Measurements from ENCODE around the gene SLITRK3.

SLITRK3 gene

GRCh38 chr3:165195241-165195639, 944 bp downstream of the SLITRK3 start:
- Histone ChIP-seq H3K27ac (ENCODE audit: low read depth, low read length, poor library complexity, severe bottlenecking) (no peak overlapping the region), H3K27me3 (ENCODE audit: insufficient read depth, low read length) (no peaks in the 10 kb centered on the region), H4K20me1 (ENCODE audit: insufficient read depth, low read length) (no peaks in the 10 kb centered on the region), H2AFZ (ENCODE audit: low read length) (no peak overlapping the region), H3K9me3 (ENCODE audit: low read length) (no peaks in the 10 kb centered on the region), H3K4me1 (ENCODE audit: insufficient read depth, low read length, severe bottlenecking) (no peaks in the 10 kb centered on the region), H3K4me2 (ENCODE audit: low read length) (no peak overlapping the region), H3K36me3 (ENCODE audit: insufficient read depth, low read length) (no peaks in the 10 kb centered on the region), H3F3A (ENCODE audit: insufficient read depth, low read length) (no peaks in the 10 kb centered on the region), H3K4me3 (ENCODE audit: low read depth, low read length, poor library complexity, severe bottlenecking) (no peak overlapping the region), H3K9ac (ENCODE audit: low read length) (no peak overlapping the region), H3K79me2 (ENCODE audit: insufficient read depth, low read length) (no peaks in the 10 kb centered on the region), H3K9me2 (ENCODE audit: low read depth, low read length) (no peaks in the 10 kb centered on the region)
- TF ChIP-seq CTCF (IDR thresholded peaks at IDR 0.05; ENCODE audit: low read length) (no peak), EZH2 (IDR thresholded peaks at IDR 0.05; ENCODE audit: borderline replicate concordance, low read length) (no peak)

GRCh38 chr3:165194511-165195240, 1.5 kb downstream of the SLITRK3 start:
- Histone ChIP-seq H2AFZ (ENCODE audit: low read length) (no peak overlapping the region), H3K9ac (ENCODE audit: low read length) (no peak overlapping the region), H3K79me2 (ENCODE audit: insufficient read depth, low read length) (no peaks in the 10 kb centered on the region), H3K27ac (ENCODE audit: low read depth, low read length, poor library complexity, severe bottlenecking) (no peak overlapping the region), H3K27me3 (ENCODE audit: insufficient read depth, low read length) (no peaks in the 10 kb centered on the region), H3F3A (ENCODE audit: insufficient read depth, low read length) (no peaks in the 10 kb centered on the region), H3K4me2 (ENCODE audit: low read length) (no peak overlapping the region), H3K4me1 (ENCODE audit: insufficient read depth, low read length, severe bottlenecking) (no peaks in the 10 kb centered on the region), H3K9me2 (ENCODE audit: low read depth, low read length) (no peaks in the 10 kb centered on the region), H3K9me3 (ENCODE audit: low read length) (no peaks in the 10 kb centered on the region), H3K36me3 (ENCODE audit: insufficient read depth, low read length) (no peaks in the 10 kb centered on the region), H3K4me3 (ENCODE audit: low read depth, low read length, poor library complexity, severe bottlenecking) (no peak overlapping the region), H4K20me1 (ENCODE audit: insufficient read depth, low read length) (no peaks in the 10 kb centered on the region)
- TF ChIP-seq CTCF (IDR thresholded peaks at IDR 0.05; ENCODE audit: low read length) (no peak), EZH2 (IDR thresholded peaks at IDR 0.05; ENCODE audit: borderline replicate concordance, low read length) (no peak)

- no peaks in the 10 kb centered on the region for H3K36me3 ChIP-seq (ENCODE audit: insufficient read depth, low read length)
- no peak overlapping the region for H3K27ac ChIP-seq (ENCODE audit: low read depth, low read length, poor library complexity, severe bottlenecking)
- no peak overlapping the region for H3K4me2 ChIP-seq (ENCODE audit: low read length)
- H3F3A ChIP-seq (ENCODE audit: insufficient read depth, low read length) = no peaks in the 10 kb centered on the region
- H3K4me3 ChIP-seq (ENCODE audit: low read depth, low read length, poor library complexity, severe bottlenecking) = no peak overlapping the region
- H3K9me3 ChIP-seq (ENCODE audit: low read length) = no peaks in the 10 kb centered on the region
- no peaks in the 10 kb centered on the region for H3K79me2 ChIP-seq (ENCODE audit: insufficient read depth, low read length)
- no peak overlapping the region for H2AFZ ChIP-seq (ENCODE audit: low read length)
- no peaks in the 10 kb centered on the region for H3K27me3 ChIP-seq (ENCODE audit: insufficient read depth, low read length)
- no peak for TF ChIP-seq EZH2 (IDR thresholded peaks at IDR 0.05; ENCODE audit: borderline replicate concordance, low read length)
- no peak for TF ChIP-seq CTCF (IDR thresholded peaks at IDR 0.05; ENCODE audit: low read length)
- no peaks in the 10 kb centered on the region for H3K4me1 ChIP-seq (ENCODE audit: insufficient read depth, low read length, severe bottlenecking)
- H3K9ac ChIP-seq (ENCODE audit: low read length) = no peak overlapping the region
- H4K20me1 ChIP-seq (ENCODE audit: insufficient read depth, low read length) = no peaks in the 10 kb centered on the region
- no peaks in the 10 kb centered on the region for H3K9me2 ChIP-seq (ENCODE audit: low read depth, low read length)
Observed at GRCh38 chr3:165193366-165194254, 2.6 kb downstream of the SLITRK3 start.

All from OCI-LY1 (cell line).